ENCODE measurements around the gene C10orf88.

Gene C10orf88, protein sequence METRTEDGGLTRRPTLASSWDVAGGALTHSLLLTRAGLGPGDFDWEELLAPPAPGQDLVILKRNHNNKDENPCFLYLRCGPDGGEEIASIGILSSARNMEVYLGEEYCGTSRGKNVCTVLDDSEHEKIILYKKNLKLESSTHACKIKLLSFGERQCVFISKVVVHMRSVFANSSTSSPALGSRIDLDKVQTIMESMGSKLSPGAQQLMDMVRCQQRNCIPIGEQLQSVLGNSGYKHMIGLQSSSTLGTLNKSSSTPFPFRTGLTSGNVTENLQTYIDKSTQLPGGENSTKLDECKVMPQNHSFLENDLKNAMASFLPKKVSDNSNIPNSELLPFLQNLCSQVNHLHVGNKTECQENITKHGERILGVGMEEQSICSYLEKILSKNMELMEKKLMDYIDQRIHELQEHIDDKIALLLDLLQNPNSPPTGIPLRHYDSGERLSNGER

DNA sequence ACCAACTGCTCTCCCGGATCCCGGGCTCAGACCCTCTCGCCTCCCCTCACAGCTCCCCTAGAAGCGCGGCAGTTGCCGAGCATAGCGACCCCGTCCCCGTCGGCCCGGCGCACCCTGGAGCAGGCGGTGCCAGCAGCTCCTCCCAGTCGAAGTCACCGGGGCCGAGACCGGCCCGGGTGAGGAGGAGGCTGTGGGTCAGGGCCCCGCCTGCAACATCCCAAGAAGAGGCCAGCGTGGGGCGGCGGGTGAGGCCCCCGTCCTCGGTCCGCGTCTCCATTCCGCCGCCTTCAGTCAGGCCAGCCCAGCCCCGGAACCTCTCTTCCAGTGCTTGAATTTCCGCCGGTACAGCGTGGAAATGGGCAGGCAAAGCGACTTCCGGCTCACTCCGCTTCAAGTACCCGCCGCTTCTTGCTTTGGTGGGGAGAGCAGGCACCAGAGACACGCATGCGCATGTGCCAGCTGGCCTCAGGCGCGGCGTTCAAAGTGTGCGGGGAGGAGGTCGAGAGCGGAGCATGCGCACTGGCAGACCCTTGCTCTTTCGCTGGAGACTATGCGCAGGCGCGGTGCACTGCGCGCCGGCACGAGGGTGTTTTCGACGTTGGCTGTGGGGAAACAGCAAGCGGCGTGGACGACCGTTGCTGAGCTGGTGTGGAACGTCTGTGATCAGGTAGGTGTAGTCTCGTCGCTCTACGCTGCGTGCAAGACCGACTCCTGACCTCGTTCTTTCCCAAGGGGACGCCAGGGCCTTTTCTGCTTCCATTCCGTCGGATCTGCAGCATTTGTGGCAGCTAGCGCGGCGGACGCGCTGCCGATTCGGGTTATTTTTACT, at the start of gene C10orf88:
TSS of gene C10orf88 (minus strand) at position 326 of the 829 bp plus-strand sequence. CDS start at position 277, 49 bp downstream.
- peak; percentile 97 for DNase-seq

DNA sequence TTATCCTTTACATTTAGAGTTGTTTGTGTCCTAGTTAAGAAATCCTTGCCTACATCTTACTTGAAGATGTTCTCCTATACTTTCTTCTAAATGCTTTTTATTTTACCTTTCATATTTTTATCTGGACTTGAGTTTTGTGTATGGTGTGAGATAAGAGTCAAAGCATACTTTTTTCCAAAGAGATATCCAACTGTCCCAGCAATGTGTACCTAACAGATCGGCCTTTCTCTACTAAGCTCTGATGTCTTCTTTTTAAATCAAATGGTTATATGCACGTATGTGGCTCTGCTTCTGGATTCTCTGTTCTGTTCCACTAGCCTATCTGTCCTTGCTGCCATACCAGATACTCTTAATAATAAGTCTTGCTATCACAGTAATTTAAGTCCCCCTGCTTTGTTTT, 47.3 kb upstream of the C10orf88 start:
- DNase-seq, result no peak

DNA sequence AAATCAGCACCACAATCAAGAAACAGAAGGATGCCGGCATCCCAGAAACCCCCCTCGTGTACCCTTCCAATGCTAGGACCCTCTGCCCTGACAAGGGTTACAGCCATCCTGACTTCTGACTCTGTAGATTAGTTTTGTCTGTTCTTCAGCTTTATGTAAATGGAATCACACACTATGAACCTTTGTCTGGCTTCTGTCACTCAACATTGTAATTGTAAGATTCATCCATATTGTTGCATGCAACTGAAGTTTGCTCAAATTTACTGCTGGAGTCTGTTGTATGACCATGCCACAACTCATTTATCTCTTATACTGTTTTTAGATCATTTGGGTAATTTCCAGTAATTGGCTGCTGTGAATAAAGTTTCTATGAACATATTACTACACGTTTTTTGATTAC, 46.1 kb upstream of the C10orf88 start:
- DNase-seq, result no peak

DNA sequence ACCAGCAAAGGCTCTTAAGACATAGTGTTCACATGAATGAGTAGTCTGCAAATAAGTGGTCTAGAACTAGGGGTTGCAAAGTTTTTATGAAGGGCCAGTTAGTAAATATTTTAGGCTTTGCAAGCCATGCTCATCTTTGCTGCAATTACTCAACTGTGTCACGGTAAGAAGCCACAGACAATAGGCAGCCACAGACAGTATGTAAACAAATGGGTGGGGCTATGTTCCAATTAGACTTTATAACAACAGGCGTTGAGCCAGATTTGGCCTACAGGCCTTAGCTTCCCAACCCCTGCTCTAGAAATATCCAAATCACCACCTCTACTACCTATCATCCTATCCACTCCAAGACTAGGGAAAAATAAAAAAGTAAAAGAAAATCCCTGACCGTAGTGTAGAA, 45.3 kb upstream of the C10orf88 start:
- no peak for DNase-seq

DNA sequence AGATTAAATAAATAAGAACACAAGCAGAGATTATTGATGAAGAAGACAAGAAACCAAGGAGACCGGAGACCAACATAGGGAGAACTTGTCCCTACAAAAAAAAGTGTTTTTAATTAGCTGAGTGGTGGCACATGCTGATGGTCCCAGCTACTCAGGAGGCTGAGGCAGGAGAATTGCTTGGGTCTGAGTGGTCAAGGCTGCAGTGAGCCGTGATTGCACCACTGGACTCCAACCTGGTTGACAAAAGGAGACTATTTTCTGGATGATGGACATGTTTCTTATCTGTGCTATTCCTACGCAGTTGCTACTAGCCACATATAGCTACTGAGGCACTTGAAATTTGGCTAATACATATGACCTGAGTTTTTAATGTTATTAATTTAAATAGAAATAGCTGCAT, 44.9 kb upstream of the C10orf88 start:
- no peak for DNase-seq

DNA sequence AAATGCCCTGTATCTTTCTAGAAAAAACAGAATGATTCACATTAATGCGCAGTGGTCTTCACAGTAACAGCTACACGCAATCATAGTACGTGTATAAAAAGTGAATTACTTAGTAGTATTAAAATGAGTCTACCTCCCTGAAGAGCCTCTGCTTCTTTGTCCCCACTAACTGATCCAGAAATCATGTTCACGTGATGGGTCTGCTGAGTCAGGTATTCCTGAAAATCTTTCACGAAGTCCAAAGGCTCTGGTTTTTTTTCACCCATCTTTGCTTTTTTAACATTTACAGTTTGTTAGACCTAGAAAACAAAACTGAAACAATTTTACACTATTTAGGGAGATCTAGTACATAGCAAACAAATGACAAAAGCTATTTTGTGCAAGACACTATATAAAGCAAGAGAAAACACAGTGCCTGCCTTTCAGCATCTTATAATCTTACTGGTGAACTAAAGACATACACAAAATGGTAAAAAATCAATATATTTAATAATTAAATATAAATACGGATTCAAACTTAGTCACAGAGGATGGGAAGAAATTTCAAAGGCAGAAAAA, 44.4 kb upstream of the C10orf88 start:
- DNase-seq, result no peak

DNA sequence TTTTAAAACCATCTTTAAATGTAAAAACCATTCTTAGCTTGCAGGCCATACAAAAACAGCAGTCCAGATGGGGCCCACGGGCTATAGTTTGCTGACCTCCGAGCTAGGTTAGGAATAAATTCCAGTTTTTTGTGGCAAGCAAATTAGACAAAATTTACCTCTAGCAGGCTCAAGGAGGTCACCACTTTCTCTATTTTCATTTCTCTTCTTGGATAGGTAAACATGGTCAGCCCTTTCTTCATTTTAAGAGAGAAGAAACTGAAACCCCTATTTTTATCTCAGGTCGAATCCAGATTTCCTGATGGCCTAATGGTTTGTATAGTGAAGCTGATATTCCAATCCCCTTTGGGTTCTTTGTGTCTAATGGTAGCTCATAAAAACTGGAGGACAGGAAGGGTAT, 43.8 kb upstream of the C10orf88 start:
- DNase-seq, result no peak

DNA sequence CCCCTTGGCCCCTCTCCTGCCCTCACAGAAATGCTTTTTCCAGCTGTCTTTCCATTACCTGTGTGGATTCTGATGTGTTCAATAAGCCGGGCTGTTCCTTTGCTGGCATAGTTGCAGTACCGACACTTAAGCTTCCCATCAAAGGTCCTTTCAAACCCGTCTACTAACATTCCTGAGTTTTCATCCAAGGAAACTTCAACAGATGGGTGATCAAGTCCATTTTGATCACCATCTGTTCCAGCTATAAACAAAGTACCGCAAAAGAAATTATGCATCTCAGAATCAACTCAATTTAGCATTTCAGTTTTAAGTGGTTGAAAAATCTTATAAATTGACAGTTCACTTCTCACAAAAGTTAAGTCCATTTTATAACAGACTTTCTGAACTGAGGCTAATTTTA, 41.9 kb upstream of the C10orf88 start:
- no peak for DNase-seq

DNA sequence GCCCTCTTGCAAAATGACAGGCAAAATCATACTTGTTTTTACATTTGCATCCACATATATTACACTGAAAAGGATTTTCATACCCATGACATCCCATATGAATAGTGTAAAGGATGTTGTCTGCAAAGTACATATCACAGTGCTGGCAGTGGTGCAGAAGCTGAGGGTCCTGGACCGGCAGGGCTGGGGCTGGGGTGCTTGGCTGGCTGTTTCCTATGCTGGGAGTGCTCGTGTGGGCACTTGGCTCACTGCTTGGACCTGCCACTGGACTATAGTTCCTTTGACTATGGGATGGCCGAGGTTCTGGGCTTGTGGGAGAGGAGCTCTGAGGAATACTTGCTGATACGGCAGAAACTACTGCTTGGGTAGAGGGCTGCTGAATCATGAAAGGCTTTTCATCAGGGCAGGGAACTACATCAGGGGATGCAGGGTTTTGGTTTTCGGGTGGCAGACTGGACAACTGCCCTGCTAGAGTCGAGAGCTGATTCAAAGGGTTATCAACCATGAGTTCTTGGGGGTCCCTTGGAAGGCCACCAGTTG, 39.8 kb upstream of the C10orf88 start:
- no peak for DNase-seq

DNA sequence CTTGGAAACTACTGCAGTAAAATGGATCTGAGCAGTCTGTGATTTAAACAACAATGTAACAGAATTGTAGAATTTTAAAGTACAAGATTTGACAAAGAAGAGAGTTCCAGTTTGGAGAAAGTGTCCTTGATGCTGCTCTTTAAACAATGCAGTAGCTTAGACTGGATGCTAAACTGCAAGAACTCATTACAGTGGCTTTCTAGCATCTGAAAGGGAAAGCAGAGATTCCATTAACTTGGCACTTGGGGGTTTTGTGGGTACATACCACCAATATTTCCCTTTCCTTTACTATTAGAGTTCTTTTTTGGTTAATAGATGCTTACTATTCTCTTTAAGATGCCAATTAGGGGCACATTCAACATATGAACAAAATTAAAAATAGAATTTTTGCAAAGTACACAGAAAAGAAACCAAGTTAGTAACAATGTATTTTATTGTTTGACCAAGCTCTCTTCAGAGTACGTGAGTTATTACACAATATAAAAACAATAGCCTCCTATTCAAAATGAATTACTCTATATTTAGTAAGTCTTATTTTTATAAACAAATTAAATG, 38.1 kb upstream of the C10orf88 start:
- peak; percentile 34 for DNase-seq

DNA sequence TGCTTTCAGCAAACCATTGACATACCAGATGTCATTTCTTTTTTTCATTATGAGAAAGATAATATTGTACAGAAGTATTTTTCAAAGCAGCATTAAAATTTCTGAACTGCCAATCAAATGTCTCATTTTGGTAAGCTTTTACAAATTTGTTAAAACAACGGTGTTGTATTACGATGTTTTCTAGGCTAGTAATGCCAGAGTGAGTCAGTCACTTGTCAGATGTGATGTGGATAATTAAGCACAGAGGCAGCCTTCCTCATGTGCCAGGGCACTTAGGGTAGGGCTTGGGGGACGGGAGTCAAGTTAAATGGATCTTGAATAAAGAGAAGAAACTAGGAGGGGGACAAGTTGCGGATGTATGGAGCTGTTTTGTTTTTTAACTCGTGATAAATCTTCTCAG, 36.3 kb upstream of the C10orf88 start:
- DNase-seq, result no peak

DNA sequence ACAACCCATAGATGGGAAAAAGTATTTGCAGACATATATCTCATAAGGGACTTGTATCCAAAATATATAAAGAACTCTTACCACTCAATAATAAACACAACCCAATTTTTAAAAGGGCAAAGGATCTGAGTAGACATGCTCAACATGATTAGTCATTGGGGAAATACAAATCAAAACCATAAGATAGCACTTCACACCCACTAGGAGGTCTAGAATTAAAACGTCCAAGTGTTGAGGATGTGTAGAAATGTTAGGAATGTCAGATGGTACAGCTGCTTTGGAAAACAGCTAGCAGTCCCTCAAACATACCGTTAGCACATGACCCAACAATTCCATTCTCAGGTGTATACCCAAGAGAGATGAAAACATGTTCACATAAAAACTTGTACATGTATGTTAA, 34.5 kb upstream of the C10orf88 start:
- no peak for DNase-seq

DNA sequence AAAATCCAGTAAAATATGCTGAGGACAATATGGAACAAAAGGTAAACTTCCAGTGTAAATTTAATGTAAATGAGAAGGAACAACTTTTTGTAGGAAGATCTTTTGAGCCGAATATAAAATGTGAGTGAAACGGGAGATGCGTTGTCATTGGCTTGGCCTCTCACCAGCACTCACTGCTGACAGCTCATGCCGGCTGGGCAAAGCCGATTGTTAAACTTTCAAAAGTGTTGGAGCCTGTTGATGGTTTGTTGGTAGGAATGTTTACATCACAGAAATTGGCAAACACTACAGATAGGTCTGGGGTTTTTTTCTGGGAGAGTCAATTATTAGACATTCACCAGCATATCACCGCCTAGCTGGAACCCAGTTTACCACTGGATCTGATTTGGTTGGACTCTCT, 32.3 kb upstream of the C10orf88 start:
- no peak for DNase-seq

DNA sequence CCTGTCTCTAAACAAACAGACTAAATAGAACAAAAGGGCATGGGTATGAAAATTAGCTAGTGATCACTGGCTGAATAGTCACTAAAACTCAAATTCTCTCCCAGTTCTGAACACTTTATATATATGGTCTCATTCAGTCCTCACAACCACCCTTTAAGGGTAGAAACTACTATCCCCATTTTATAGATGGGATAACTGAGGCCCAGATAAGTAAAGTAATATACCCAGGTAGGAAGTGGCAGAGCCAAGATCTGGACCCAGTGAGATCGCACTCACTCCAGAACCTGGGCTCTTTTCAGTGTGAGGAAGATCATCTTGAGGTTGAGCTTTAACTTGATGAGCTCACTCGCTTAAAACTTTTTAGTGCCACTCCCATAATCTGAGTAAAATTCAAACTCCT, 30.7 kb upstream of the C10orf88 start:
- DNase-seq, result no peak

DNA sequence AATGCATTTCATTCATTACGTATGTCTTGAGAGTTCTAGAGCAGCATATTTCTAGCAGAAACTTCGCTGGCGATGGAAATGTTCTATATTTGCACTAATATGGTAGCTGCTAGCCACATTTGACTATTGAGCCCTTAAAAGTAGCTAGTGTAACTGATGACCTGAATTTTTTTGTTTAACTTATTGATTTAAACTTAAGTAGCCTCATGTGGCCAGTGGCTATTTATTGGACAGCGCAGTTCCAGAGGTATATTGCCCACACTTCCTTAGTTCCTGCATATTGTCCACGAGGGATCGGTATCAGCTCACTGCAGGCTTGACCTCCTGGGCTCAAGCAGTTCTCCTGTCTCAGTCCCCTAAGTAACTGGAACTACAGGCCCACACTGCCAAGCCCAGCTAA, 29.9 kb upstream of the C10orf88 start:
- DNase-seq, result no peak

DNA sequence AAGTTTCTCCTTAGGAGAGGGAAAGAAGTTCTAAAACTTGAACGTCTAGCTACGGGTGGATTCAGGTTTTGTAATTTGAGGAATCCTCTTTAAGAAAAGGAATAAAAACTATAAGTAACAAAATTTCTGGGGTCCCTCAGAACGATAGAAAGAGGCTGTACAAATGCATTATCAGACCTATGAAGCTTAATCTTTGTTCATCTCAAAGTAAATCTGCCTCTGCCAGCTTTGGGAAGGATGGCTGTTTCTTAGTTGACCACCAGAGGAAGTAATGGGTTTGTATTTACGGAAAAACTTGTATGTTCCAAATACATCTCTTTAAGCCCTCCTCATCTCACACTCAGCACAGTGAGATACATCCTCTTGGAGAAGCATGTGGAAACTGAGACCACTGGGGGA, 27.0 kb upstream of the C10orf88 start:
- no peak for DNase-seq

DNA sequence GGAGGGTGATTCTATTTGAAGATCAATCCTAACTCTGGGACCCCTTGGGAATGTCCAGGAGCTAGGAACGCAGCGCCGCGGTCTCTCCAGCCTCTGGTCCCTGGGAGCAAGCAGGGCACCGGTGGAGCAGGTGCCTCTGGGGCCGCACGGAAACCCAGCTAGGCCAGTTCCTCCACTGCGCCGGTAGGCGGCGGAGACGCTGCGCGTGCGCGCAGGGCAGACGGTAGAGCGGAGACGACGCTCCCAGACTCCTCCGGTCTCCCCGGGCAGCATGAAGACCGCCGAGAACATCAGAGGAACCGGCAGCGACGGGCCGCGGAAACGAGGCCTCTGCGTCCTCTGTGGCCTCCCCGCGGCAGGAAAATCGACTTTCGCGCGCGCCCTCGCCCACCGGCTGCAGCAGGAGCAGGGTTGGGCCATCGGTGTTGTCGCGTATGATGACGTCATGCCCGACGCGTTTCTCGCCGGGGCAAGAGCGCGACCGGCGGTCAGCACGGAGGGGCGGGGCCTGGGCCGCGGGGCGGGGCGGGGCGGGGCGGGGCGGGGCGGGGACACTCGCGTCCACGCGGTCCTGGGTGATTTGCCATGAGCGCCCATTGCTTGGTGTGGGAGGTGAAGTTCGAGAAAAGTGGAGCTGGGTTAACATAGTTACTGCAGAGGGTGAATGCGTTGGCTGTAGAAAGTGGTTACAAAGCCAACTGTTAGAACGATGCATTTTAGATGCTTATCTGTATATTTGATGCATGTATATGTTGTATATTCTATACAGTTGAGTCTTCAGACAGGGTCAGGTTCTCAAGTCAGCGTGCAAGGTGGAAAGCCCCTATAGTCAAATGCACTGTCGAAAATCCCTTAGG, 26.4 kb upstream of the C10orf88 start, which contains the start of gene PSTK:
TSS of gene PSTK (plus strand) at position 193 of the 857 bp plus-strand sequence. CDS start at position 272, 79 bp downstream.
- DNase-seq, result peak; percentile 93

DNA sequence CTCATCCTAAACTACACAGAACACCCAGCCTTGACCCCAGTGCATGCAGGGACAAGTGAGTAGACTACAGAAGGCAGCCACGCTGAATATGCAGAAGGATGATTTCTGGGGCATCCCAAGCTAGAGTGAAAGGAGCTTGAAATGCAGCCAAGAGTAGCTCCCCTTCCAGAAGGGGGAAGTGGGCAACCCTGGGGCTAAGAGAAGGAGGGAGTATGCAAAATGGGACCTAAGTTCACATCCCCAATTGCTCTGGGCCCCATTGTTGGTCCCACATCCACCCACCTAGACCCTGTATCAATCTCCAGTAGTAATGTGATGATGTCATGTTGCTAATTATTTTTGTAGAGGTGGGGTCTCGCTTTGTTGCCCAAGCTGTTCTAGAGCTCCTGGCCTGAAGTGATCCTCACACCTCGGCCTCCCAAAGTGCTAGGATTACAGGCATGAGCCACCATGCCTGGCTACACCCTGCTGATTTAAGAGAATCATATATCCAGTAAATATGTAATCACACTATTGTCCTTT, 20.6 kb upstream of the C10orf88 start:
- no peak for DNase-seq

DNA sequence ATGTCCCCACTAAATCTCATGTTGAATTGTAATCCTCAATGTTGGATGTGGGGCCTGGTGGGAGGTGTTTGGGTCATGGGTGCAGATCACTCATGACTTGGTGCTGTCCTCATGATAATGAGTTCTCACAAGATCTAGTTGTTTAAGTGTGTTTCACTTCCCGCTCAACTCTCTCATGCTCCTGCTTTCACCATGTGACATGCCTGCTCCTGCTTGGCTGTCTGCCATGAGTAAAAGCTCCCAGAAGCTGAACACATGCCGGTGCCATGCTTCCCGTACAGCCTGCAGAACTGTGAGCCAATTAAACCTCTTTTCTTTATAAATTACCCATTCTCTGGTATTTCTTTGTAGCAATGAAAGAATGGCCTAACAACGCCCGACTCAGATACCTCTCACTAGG, 20.0 kb upstream of the C10orf88 start:
- no peak for DNase-seq

DNA sequence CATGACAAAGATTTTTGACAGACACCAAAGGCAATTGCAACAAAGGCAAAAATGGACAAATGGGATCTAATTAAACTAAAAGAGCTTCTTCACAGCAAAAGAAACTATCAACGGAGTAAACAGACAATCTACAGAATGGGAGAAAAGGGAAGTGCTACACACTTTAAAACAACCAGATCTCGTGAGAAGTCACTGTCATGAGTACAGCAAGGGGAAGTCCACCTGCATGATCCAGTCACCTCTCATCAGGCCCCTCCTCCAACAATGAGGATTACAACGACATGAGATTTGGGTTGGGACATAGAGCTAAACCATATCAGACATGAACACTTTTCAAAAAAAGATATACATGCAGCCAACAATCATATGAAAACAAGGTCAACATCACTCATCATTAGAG, 14.7 kb upstream of the C10orf88 start:
- DNase-seq, result no peak

DNA sequence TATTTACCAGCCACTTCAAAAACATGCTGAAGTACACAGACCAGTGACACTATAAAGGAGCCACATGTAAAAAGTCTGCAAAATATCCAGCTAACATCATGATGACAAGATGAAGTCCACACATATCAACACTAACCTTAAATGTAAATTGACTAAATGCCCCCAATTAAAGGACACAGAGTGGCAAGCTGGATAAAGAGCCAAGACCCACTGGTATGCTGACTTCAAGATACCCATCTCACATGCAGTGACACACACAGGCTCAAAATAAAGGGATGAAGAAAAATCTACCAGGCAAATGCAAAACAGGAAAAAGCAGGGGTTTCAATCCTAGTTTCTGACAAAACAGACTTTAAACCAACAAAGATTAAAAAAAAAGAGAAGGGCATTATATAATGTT, 12.9 kb upstream of the C10orf88 start:
- DNase-seq, result no peak

DNA sequence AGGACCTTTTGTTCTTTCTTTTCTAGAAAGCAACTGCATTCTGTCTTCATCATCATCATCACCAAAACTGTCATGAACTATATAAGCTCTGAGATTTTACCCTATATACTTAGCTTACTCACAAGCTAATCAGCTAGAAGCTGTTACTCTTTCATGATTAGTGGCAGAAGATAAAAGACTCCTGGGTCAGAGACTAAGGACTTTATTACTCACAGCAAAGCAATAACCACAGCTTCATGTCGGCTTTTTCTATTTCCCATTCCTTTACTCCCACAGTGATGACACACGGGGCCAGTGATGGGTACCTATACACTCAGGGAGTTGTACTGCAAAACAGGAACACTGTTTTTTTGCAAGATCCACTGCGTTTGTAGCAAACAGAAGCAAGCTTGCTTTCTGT, 8.4 kb upstream of the C10orf88 start:
- no peak for DNase-seq
